ENCODE data around the gene SORCS2.

The SORCS2 gene

GRCh38 chr4:7708238-7708637, 515.9 kb downstream of the SORCS2 start:
- DNase-seq, result no peak

- no peak for DNase-seq
Measured at GRCh38 chr4:7708981-7709380, 516.6 kb downstream of the SORCS2 start.

- DNase-seq, result no peak
Measured at GRCh38 chr4:7709431-7709830, 517.1 kb downstream of the SORCS2 start.

DNA sequence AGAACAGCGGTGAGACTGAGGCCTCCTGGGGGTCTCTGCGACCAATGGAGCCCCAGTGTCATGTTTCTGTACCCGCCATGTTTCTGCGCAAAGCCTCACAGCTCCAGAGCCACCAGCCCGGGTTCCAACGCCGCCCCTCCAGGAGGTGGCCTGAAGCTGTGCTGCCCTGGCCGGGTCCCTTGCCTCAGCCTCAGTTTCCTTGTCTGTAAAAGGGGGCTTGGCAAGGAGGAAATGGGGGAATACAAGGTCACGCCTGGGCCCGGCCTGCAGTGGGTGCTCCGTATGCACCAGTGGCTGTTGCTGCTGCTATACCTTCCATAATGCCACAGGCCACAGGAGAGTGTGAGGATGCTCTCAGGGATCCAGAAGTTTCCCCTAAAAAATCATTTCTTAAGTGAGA, 517.8 kb downstream of the SORCS2 start:
- DNase-seq, result no peak

GRCh38 chr4:7710576-7711306, 518.4 kb downstream of the SORCS2 start:
- DNase-seq, result no peak

DNA sequence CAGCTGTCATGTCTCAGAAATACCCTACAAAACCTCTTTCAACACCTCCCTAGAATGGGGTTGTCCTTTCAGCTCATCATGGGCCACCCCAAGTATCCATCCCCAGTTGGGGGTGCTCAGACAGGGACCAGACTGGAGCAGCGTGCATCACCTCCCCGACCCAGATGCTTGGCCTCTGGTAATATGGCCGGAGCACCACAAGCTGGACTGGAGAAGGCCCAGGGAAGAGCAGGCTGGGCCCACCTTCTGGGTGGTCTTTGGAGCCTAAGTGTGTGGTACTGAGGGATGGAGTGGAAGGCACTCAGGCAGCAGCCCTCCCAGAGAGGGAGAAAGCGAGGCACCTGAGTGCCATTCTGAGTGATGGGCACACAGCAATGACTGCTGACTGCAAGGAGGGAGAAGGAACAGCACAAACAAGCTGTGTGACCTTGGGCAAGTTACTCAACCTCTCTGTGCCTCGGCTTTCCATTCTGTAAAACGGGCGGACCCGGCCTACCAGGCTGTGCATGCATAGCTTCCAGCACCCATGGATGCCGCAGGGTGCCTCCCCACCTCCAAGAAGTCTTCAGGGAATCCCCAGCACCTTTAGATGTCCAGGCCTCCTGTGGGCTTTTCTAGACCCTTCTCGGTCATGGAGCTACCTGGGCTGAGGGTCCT, 519.1 kb downstream of the SORCS2 start:
- DNase-seq, result no peak

DNA sequence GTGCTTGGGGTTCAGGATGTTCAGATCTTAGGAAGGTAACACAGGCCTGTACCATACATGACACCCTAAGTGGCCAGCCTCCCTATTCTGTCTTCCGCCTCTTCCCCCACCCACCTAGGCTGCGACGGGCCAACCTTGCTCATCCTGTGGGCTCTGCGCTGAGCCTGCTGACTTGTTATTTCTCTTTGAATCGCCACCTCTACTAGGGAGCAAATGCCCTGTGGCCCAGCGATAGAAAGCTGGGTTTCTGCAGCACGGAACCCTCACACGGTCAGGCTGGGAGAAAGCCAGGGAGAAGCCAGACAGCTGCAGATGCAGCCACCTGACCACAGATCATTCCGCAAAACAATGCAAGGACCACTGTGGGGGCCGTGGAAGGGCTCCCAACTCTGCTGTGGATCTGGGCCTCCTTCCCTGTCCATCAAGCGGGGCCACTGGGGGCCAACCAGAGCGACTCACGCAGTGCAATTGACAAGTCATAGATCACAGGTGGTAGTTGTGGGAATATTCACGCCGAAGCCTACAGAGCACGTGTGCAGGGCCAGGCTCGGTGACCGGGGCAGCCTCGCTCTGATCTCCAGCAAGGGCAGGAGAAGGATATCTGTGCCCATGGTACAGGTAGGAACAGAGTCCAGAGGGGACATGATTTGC, 519.8 kb downstream of the SORCS2 start:
- no peak for DNase-seq

DNA sequence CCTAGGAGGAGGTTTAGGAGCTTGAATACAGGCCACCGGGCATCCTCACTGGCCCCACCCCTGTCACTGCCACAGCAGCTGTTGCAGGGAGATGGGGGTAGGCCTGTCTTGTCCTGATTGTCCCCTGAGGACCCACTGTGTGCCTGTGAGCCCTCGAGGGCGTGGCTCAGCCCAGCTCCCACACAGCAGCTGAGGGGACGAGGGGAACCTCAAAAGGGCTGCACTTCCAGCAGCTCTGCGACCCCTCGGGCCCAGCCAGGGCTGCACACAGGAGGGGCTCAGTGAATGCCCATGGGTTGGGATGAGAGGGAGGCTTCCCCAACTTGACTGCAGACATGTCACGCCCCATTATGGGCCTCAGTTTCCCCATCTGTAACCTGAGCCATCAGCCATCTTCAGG, 521.4 kb downstream of the SORCS2 start:
- DNase-seq, result no peak

DNA sequence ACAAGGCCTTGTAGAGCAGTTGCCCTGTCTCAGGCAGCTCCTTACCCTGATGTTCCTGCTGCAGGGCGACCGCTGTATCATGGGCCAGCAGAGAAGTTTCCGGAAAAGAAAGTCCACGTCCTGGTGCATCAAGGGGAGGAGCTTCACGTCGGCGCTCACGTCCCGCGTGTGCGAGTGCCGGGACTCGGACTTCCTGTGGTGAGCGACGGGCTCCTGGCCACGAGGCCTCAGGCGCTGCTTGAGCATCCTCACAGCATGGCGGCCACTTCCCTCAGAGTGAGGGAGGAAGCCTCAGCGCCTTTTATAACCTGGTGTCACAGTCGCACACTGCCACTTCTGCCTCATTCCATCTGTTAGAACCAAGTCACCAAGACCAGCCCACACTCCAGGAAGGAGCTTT, 521.8 kb downstream of the SORCS2 start:
- no peak for DNase-seq

DNA sequence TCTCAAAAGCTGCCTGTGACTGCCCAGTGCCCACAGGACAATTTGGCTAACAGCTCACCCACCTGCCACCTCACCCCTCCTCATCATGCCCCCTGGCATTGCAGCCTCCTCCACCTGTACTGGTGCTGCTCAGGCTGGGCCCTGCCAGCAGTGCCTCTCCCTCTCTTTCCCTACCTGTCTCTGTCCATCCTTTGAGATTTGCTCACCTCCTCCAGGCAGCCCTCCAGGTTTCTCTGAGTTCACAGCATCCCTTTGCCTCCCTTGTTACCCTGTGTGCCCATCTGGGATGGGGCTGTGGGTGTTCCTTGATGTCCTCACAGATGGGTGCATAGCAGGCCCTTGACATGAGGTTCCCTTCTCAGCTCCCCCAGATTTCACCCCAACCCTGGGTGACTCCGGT, 522.4 kb downstream of the SORCS2 start:
- DNase-seq, result no peak

DNA sequence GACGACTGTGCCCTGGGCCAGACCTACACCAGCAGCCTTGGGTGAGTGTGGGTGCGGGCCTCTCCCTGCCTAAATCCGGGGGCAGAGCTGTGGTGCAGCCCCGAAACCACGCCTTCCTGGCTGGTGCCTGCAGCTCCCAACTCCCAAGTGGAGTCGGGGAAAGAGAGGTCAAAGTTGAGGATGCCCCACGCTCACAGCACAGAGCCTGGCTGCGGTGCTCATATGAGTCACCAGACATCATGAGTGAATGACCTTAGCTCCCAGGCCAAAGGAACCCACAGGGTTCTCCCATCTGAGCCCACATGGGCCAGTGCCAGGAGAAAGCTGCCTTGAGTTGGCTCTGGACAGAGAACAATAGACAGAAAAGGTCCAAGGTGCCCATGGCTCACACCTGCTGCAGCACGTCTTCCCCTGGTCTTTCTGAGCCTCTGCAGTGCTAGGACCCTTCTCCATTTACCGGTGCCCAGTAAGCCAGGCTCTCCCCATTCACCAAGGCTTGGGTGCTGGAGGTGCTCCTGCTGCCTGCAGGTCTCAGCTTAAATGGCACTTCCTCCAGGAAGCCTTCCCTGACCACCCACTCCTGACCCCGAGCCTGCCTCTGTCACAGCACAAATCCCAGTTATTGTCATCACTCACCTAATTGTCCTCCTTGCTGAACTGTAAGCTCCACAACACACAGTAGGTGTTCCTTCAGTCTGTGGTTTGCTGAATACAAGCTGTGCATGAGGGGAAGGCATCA, 523.1 kb downstream of the SORCS2 start:
- no peak for DNase-seq

DNA sequence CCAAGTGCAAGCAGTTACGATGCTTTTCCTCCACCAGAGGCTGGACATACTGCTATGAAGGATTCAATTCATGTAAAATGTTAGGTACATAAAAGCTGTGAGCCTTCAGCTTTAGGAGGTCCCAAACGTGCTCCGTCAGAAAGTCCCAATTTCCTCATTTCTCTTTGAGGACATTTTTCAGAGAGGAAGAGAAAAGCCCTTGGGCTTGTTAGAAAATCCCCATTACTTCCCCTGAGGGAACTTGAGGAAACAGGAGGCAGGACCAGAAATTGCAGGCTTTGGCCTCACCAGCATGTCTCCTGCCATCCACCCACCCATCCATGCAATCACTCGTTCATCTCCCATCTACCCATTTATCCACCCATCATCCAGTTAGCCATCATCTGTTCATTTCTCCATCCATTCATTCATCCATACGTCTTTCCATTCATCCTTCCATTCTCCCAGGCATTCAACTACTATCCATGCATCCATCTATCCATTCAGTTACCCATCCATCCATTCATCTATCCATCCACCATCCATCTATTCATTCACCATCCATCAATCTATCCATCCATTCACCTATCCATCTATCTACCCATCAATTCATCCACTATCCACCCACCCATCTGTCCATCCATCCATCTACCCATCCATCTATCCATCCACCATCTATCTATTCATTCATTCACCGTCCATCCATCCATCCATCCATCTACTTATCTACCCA, 523.8 kb downstream of the SORCS2 start:
- no peak for DNase-seq

DNA sequence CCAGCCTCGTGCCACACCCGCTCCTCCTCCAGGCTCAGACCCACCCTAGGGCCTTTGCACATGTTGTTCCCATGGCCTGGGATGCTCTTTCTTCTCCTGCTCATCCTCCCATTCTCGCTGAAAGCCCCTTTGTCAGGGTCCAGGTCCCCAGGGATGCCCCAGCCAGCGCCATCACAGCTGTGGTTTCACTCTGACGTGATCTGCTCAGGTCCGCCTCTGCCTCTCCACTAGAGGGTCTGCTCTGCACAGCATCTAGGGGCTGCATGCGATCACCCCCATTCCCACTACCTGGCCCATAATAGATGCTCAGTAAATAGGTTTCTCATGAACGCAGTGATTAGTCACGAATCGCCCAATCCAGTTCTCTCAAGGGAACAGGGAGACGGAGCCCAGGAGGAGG, 524.8 kb downstream of the SORCS2 start:
- no peak for DNase-seq

DNA sequence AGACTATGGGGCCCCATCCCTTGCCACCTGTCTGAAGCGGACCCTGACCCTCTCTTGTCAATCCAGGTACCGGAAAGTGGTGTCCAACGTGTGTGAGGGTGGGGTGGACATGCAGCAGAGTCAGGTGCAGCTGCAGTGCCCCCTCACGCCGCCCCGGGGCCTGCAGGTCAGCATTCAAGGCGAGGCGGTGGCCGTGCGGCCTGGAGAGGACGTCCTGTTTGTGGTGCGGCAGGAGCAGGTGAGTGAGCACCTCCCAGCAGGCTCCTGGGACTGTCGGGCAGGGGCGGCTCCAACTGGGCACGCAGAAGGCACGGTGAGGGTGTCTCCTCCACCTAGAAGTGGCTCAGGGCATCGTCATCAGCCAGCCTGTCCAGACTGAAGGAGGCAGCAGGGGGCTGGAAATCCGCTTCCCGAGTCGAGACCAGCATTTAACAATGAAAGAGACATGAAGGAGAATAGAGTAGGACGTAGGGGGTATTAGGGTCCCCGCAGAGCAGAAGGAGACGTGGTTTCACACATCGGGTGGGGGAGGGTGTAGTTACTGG, 525.7 kb downstream of the SORCS2 start:
- no peak for DNase-seq

- DNase-seq, result peak; percentile 13 to 29
Measured at GRCh38 chr4:7719354-7720174, 527.2 kb downstream of the SORCS2 start.

- DNase-seq, result no peak
Measured at GRCh38 chr4:7721984-7722551, 529.7 kb downstream of the SORCS2 start.

DNA sequence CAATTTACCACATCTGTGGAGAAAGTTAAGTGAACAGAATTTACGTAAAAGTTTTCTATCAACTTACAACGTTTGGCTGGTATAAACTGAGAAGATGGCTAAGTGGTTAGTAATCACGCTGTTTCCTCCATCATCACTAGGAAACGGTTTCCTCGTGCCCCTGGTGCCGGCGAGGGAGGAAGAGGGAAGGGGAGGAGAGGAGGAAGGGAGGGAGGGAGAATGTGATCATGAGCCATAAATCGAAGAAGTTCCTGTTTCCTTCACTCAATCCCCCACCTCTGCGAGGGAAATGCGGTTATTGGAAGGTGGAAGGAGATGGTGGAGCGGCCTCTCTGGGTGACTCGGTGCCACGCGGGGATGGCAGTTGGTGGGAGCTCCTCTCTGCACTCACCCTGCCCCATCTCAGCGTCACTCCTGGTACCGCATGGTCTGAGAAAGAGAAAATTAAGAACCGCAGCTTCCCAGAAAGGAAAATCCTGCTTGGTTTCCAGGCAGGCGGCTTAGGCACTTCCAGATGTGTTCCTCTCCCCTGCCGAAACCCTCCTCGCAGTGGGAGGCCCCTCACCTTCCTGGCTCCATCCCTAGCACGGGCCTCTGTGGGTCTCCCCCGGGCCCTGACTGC, 530.5 kb downstream of the SORCS2 start:
- DNase-seq, result no peak

- no peak for DNase-seq
Measured at GRCh38 chr4:7723625-7724024, 531.3 kb downstream of the SORCS2 start.

GRCh38 chr4:7725951-7726350, 533.6 kb downstream of the SORCS2 start:
- no peak for DNase-seq

DNA sequence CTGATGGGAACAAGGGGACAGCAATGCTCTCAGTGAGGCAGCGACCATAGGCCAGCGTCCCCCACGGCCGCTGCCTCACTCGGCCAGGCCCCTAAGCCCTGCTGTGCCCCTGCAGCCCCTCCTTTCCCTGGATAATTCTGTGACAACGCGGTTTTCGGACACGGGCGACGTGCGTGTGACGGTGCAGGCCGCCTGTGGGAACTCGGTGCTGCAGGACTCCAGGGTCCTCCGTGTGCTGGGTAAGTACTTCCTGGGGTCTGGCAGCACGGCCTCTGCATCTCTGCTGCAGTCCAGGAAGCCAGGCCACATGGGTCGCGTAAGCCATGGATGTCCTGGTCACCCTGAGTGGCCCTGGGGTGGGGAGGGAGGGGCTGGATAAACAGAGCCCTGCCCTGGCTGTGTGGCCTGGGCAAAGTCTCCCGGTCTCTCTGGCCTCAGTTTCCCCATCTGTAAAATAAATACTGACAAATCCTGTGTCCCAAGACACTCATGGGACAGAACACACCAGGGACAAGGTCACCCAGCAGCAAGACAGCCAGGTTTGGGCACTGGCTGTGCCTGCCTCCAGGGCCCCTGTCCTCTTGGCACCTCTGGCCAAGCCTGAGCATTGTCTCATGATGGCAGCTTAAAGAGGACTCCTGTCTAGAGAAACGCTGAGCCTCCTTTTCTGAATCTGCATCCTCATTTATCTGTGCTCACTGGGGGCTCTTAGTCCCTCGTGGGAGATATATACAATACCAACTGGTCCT, 534.5 kb downstream of the SORCS2 start:
- DNase-seq, result no peak
